Right lobe of liver (tissue), 4 donors: ENCODE results near the gene CCDC167.

Experiments used
- CTCF ChIP-seq, 4 donors: fragments of 200-600 bp in 3 of 4; fragments of 450-650 bp in 1 of 4; IDR thresholded peaks; one replicate each; pipeline versions ENCODE4 v1.5.1 to v1.8.0; 2016 to 2022; ENCODE audit warnings: antibody characterized with exemption in 4 of 4, mild to moderate bottlenecking in 2 of 4
- POLR2A ChIP-seq: fragments of 450-650 bp; IDR thresholded peaks from one replicate; pipeline ENCODE4 v1.6.1; 2017; ENCODE audit warnings: antibody characterized with exemption, mild to moderate bottlenecking
- donor health status: DM: no; HTN: no; CAD: no.
- donor health status: DM: no; HTN: no; CAD: no.
- donor health status: DM: no; HTN: yes; CAD: no.

- TF ChIP-seq CTCF (IDR thresholded peaks at IDR 0.05) (no peak), POLR2A (no peak)
Measured at GRCh38 chr6:37507690-37508421, 8.2 kb upstream of the CCDC167 start.
